Esophagus muscularis mucosa (tissue), 4 donors: Measurements from ENCODE around the gene VCY1B. TPM values are rescaled to one million over a fixed set of nuclear protein-coding genes. Genes with fewer than 3 reads are reported as not detected.
"Not testable (repeated sequence)": the region's sequence is repeated elsewhere in the genome, so short reads cannot be mapped to it uniquely, and the experiment has no call there.

ENCODE experiments used
- DNase-seq: peaks from one replicate; pipeline ENCODE4 v3.0.0-alpha.2; 2017; ENCODE audit errors: extremely low spot score
- H3K27ac ChIP-seq, 4 donors: fragments of 200-600 bp; sonication (generic); replicated peaks in 1 of 4; 1 replicate in 3 of 4; 2 replicates in 1 of 4; pipeline ENCODE4 v1.5.1; 2016 to 2019; ENCODE audit warnings: mild to moderate bottlenecking in 1 of 4
- H3K27me3 ChIP-seq, 4 donors: fragments of 200-600 bp; sonication (generic); one replicate each; pipeline versions ENCODE4 v1.5.1 to v1.6.0; 2016 to 2019
- H3K36me3 ChIP-seq, 4 donors: fragments of 200-600 bp; sonication (generic); one replicate each; pipeline ENCODE4 v1.5.1; 2016 to 2019
- H3K4me1 ChIP-seq, 4 donors: fragments of 200-600 bp; sonication (generic); one replicate each; pipeline ENCODE4 v1.5.1; 2016 to 2019
- H3K4me3 ChIP-seq, 4 donors: fragments of 200-600 bp; sonication (generic); 1 replicate in 2 of 4; 2 replicates in 2 of 4; pipeline ENCODE4 v1.5.1; 2016 to 2019; ENCODE audit warnings: mild to moderate bottlenecking in 4 of 4, moderate library complexity in 1 of 4
- H3K9me3 ChIP-seq, 4 donors: fragments of 200-600 bp; sonication (generic); 1 replicate in 3 of 4; 2 replicates in 1 of 4; pipeline ENCODE4 v1.5.1; 2016 to 2019
- EP300 ChIP-seq: sonication (generic); formaldehyde crosslinking; IDR thresholded peaks from one replicate; pipeline ENCODE4 v1.6.1; 2017; ENCODE audit warnings: antibody characterized with exemption
- POLR2A ChIP-seq: fragments of 450-650 bp; IDR thresholded peaks from one replicate; pipeline ENCODE4 v1.6.1; 2017; ENCODE audit warnings: antibody characterized with exemption, moderate library complexity, mild to moderate bottlenecking, low read depth
- POLR2AphosphoS5 ChIP-seq, 2 donors: sonication (generic); formaldehyde crosslinking; IDR thresholded peaks; one replicate each; pipeline ENCODE4 v1.6.1; 2017; ENCODE audit warnings: antibody characterized with exemption in 2 of 2
- WGBS: methylation state at CpG from one replicate; pipeline ENCODE4 v1.1.5; 2018; 5-methylcytosine and 5-hydroxymethylcytosine counted together
- intact Hi-C: fragments of 100-400 bp; cut with DNase I; formaldehyde crosslinking; loops from one replicate; pipeline ENCODE4 v1.15.1; 2023
- total RNA-seq, 4 donors: library from RNA; depleted of rRNA; stranded (reverse); fragments of >200 nt; gene quantifications; one replicate each; pipeline versions ENCODE4 v1.1.0 to v1.2.1, GENCODE V29; 2016
- TF ChIP-seq, protein P1 (sequence below), 3 experiments: fragments of 200-600 bp in 2 of 3; fragments of 450-650 bp in 1 of 3; sonication (generic) in 2 of 3; IDR thresholded peaks; one replicate each; pipeline ENCODE4 v1.5.1; 2017 to 2019; ENCODE audit warnings: antibody characterized with exemption in 3 of 3, mild to moderate bottlenecking in 2 of 3, moderate library complexity in 1 of 3

Gene VCY1B
- total RNA-seq, result not detected

DNA sequence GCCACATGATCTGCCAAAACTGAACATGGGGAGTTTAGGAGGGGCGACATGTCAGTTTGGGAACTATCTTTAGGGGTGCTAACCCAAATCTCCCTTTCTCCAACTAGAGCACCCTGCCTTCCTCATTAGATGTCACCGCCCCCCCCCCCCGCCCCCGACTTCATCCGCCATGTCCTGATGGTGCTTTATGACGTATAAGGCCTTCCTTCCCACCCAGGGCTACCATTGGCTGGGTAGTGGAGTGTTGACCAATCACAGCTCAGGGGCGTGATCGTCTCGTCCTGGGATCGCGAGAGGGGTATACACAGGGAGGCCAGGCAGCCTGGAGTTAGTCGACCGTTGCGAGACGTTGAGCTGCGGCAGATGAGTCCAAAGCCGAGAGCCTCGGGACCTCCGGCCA lies at the start of gene VCY1B:
TSS of gene VCY1B (plus strand) at position 301 of the 400 bp plus-strand sequence. CDS start at position 364, 63 bp downstream.
- no CpG with 5 or more reads among the region's 19 CpGs for WGBS
- intact Hi-C loops, H3K4me3 ChIP-seq, H3K27me3 ChIP-seq, H3K4me1 ChIP-seq, DNase-seq, H3K36me3 ChIP-seq, H3K9me3 ChIP-seq, H3K27ac ChIP-seq: not testable (repeated sequence)

DNA sequence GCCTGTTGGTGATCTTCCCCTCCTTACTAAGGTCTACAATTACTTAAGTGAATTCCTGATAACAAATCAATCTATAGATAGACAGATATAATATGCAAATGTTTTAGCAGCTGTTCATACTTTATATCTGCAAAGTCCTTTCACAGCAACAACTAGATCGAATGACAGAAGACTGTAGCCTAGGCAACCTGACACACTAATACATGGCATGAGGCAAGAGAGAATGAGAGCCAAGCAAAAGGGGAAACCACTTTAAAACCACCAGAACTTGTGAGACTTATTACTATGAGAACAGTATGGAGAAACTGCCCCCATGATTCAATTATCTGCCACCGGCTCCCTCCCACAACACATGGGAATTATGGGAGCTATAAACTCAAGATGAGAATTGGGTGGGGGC lies 44.1 kb upstream of the VCY1B start:
- H3K4me1 ChIP-seq, H3K27ac ChIP-seq, DNase-seq, H3K36me3 ChIP-seq, intact Hi-C loops, H3K9me3 ChIP-seq, H3K4me3 ChIP-seq, H3K27me3 ChIP-seq: not testable (repeated sequence)
- WGBS, result no CpG with 5 or more reads among the region's 2 CpGs

DNA sequence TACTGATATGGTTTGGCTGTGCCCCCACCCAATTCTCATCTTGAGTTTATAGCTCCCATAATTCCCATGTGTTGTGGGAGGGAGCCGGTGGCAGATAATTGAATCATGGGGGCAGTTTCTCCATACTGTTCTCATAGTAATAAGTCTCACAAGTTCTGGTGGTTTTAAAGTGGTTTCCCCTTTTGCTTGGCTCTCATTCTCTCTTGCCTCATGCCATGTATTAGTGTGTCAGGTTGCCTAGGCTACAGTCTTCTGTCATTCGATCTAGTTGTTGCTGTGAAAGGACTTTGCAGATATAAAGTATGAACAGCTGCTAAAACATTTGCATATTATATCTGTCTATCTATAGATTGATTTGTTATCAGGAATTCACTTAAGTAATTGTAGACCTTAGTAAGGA lies 25.6 kb upstream of the VCY1B start:
- H3K27me3 ChIP-seq, intact Hi-C loops, H3K27ac ChIP-seq, H3K36me3 ChIP-seq, H3K4me3 ChIP-seq, H3K4me1 ChIP-seq, H3K9me3 ChIP-seq, DNase-seq: not testable (repeated sequence)
- WGBS, result no CpG with 5 or more reads among the region's 2 CpGs

DNA sequence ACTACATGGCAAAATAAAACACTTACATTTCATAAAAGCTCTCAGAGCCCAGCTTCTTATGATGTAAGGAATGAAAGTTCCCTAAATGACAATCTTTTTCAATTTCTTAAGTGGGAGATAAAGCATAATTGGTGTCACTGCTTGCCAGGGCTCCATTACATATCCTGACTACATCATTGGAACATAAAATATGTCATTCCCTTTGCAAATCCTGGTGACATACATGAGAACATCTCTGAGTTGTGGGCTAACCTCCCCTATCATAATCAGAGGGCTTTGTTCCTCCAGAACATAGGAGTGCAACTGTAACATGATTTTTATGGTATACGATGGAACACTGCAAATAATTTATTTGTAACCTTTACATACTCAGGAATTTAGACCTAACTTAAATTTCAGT lies 29.9 kb downstream of the VCY1B start:
- no peaks in the 10 kb centered on the region for H3K9me3 ChIP-seq
- TF ChIP-seq EP300 (no peak), POLR2A (no peak), POLR2AphosphoS5 (IDR thresholded peaks at IDR 0.05) (no peak)
- TF ChIP-seq, protein P1, sequence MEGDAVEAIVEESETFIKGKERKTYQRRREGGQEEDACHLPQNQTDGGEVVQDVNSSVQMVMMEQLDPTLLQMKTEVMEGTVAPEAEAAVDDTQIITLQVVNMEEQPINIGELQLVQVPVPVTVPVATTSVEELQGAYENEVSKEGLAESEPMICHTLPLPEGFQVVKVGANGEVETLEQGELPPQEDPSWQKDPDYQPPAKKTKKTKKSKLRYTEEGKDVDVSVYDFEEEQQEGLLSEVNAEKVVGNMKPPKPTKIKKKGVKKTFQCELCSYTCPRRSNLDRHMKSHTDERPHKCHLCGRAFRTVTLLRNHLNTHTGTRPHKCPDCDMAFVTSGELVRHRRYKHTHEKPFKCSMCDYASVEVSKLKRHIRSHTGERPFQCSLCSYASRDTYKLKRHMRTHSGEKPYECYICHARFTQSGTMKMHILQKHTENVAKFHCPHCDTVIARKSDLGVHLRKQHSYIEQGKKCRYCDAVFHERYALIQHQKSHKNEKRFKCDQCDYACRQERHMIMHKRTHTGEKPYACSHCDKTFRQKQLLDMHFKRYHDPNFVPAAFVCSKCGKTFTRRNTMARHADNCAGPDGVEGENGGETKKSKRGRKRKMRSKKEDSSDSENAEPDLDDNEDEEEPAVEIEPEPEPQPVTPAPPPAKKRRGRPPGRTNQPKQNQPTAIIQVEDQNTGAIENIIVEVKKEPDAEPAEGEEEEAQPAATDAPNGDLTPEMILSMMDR (IDR thresholded peaks at IDR 0.05), result no peak
- intact Hi-C loops, result no loop called here
- no peaks in the 10 kb centered on the region for H3K36me3 ChIP-seq
- no peaks in the 10 kb centered on the region for H3K4me1 ChIP-seq
- DNase-seq, result no peak
- H3K27ac ChIP-seq, result no peak overlapping the region
- WGBS, result no CpG with 5 or more reads among the region's 1 CpG
- no peaks in the 10 kb centered on the region for H3K27me3 ChIP-seq
- no peak overlapping the region for H3K4me3 ChIP-seq

Other genes with a start within 250 kb of the VCY1B start
- gene VCY, start 69.8 kb upstream of the VCY1B start, total RNA-seq, result not detected